Sigmoid colon (tissue), 3 donors: ENCODE measurements around the gene WFDC2.

Source experiments
- CTCF ChIP-seq, 4 experiments: fragments of 450-650 bp in 3 of 4; fragments of 200-600 bp in 1 of 4; IDR thresholded peaks; one replicate each; pipeline ENCODE4 v1.5.1; 2016 to 2019; ENCODE audit warnings: antibody characterized with exemption in 4 of 4, mild to moderate bottlenecking in 3 of 4, moderate library complexity in 2 of 4
- POLR2A ChIP-seq, 2 donors: fragments of 450-650 bp; IDR thresholded peaks; one replicate each; pipeline ENCODE4 v1.6.1; 2016; ENCODE audit warnings: antibody characterized with exemption in 2 of 2, mild to moderate bottlenecking in 2 of 2, moderate library complexity in 2 of 2

- no peak for TF ChIP-seq CTCF (IDR thresholded peaks at IDR 0.05)
- no peak for TF ChIP-seq POLR2A (IDR thresholded peaks at IDR 0.05)
These were observed 15.8 kb downstream of the WFDC2 start for GRCh38 chr20:45485388-45485787.
